HepG2 (cell line): Measurements from ENCODE around the gene ZNF606.
A peak's percentile ranks its signal among the peaks of the same experiment; 100 is the strongest.

ENCODE experiments used
- CAMTA2 ChIP-seq: sonication (generic); formaldehyde crosslinking; IDR thresholded peaks from 2 replicates; pipeline ENCODE4 v1.4.0; 2020; ENCODE audit warnings: mild to moderate bottlenecking, missing genetic modification reagents, borderline replicate concordance
- JARID2 ChIP-seq: sonication (generic); formaldehyde crosslinking; IDR thresholded peaks from 2 replicates; pipeline ENCODE4 v1.8.1; 2023; ENCODE audit warnings: missing genetic modification reagents, inconsistent platforms; ENCODE audit not compliant: insufficient replicate concordance
- PCBP1 ChIP-seq: fragments of 200-400 bp; formaldehyde crosslinking; IDR thresholded peaks from 2 replicates; pipeline ENCODE4 v1.6.1; 2017; ENCODE audit warnings: mild to moderate bottlenecking, low read depth, low read length, borderline replicate concordance
- POLR2A ChIP-seq, 2 experiments: IDR thresholded peaks; 2 replicates each; pipeline ENCODE4 v1.6.1; 2011; ENCODE audit warnings: low read depth in 2 of 2, low read length in 2 of 2, mild to moderate bottlenecking in 1 of 2, moderate library complexity in 1 of 2; ENCODE audit not compliant: insufficient read depth in 1 of 2
- POLR2AphosphoS5 ChIP-seq: IDR thresholded peaks from 2 replicates; pipeline ENCODE4 v1.6.1; 2012; ENCODE audit warnings: low read depth, low read length
- SNRNP70 ChIP-seq: fragments of 200-400 bp; formaldehyde crosslinking; IDR thresholded peaks from 2 replicates; pipeline ENCODE4 v1.6.1; 2017; ENCODE audit warnings: mild to moderate bottlenecking, low read depth, low read length, moderate library complexity
- TF ChIP-seq, protein P1 (sequence below): sonication (generic); formaldehyde crosslinking; IDR thresholded peaks from 2 replicates; pipeline ENCODE4 v1.5.0; 2020; ENCODE audit warnings: mild to moderate bottlenecking, missing genetic modification reagents, moderate library complexity
- TF ChIP-seq, protein P2 (sequence below): sonication (generic); formaldehyde crosslinking; IDR thresholded peaks from 2 replicates; pipeline ENCODE4 v1.4.0; 2020; ENCODE audit warnings: missing genetic modification reagents
- TF ChIP-seq, protein P3 (sequence below): sonication (generic); formaldehyde crosslinking; IDR thresholded peaks from 2 replicates; pipeline ENCODE4 v1.4.0; 2020; ENCODE audit warnings: missing genetic modification reagents, mild to moderate bottlenecking, borderline replicate concordance
- TF ChIP-seq, protein P4 (sequence below): sonication (generic); formaldehyde crosslinking; IDR thresholded peaks from 2 replicates; pipeline ENCODE4 v1.8.0; 2022; ENCODE audit warnings: missing genetic modification reagents, mild to moderate bottlenecking, moderate library complexity, borderline replicate concordance

DNA sequence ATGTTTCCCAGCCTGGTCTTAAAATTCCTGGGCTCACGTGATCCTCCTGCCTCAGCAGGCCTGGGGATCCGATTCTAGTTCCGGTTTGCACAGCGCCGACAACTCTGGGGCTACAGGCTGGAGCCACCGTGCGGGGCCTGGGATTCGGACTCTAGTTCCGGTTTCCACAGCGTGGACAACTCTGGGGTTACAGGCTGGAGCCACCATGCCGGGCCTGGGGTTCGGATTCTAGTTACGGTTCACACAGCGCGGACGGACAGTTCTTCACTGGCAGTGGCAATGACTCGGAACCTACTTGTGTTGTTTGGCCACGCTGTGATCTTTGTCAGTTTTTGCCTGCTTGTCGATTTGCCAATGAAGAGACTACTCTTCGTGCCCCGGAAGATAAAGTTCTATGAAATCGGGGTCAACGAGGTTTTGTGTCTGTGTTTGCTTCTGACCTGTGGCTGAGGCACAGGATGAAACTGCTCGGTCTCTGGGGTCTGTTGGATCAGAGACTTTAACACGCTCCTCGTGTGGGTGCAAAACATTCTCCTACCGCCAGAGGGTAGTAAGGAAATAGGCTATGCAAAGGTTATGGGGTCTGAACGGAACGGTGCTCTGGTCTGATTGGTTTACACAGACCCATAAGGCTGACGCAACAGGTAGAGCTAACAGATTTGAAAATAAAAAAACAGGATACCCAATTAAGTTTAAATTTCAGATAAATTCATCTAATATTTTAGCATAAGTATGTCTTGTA lies 19.1 kb upstream of the ZNF606 start:
- TF ChIP-seq, protein P1, sequence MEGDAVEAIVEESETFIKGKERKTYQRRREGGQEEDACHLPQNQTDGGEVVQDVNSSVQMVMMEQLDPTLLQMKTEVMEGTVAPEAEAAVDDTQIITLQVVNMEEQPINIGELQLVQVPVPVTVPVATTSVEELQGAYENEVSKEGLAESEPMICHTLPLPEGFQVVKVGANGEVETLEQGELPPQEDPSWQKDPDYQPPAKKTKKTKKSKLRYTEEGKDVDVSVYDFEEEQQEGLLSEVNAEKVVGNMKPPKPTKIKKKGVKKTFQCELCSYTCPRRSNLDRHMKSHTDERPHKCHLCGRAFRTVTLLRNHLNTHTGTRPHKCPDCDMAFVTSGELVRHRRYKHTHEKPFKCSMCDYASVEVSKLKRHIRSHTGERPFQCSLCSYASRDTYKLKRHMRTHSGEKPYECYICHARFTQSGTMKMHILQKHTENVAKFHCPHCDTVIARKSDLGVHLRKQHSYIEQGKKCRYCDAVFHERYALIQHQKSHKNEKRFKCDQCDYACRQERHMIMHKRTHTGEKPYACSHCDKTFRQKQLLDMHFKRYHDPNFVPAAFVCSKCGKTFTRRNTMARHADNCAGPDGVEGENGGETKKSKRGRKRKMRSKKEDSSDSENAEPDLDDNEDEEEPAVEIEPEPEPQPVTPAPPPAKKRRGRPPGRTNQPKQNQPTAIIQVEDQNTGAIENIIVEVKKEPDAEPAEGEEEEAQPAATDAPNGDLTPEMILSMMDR (CRISPR knock-in tag), result peak; percentile 75
- TF ChIP-seq JARID2 (CRISPR knock-in tag) (no peak), POLR2AphosphoS5 (no peak), POLR2A (IDR thresholded peaks at IDR 0.05; ENCODE audit: insufficient read depth in 1 of 2, low read depth in 2 of 2, low read length in 2 of 2) (no peak), CAMTA2 (CRISPR knock-in tag) (no peak), PCBP1 (no peak), SNRNP70 (no peak)
- TF ChIP-seq, protein P2, sequence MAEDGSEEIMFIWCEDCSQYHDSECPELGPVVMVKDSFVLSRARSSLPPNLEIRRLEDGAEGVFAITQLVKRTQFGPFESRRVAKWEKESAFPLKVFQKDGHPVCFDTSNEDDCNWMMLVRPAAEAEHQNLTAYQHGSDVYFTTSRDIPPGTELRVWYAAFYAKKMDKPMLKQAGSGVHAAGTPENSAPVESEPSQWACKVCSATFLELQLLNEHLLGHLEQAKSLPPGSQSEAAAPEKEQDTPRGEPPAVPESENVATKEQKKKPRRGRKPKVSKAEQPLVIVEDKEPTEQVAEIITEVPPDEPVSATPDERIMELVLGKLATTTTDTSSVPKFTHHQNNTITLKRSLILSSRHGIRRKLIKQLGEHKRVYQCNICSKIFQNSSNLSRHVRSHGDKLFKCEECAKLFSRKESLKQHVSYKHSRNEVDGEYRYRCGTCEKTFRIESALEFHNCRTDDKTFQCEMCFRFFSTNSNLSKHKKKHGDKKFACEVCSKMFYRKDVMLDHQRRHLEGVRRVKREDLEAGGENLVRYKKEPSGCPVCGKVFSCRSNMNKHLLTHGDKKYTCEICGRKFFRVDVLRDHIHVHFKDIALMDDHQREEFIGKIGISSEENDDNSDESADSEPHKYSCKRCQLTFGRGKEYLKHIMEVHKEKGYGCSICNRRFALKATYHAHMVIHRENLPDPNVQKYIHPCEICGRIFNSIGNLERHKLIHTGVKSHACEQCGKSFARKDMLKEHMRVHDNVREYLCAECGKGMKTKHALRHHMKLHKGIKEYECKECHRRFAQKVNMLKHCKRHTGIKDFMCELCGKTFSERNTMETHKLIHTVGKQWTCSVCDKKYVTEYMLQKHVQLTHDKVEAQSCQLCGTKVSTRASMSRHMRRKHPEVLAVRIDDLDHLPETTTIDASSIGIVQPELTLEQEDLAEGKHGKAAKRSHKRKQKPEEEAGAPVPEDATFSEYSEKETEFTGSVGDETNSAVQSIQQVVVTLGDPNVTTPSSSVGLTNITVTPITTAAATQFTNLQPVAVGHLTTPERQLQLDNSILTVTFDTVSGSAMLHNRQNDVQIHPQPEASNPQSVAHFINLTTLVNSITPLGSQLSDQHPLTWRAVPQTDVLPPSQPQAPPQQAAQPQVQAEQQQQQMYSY (CRISPR knock-in tag), result no peak
- TF ChIP-seq, protein P3, sequence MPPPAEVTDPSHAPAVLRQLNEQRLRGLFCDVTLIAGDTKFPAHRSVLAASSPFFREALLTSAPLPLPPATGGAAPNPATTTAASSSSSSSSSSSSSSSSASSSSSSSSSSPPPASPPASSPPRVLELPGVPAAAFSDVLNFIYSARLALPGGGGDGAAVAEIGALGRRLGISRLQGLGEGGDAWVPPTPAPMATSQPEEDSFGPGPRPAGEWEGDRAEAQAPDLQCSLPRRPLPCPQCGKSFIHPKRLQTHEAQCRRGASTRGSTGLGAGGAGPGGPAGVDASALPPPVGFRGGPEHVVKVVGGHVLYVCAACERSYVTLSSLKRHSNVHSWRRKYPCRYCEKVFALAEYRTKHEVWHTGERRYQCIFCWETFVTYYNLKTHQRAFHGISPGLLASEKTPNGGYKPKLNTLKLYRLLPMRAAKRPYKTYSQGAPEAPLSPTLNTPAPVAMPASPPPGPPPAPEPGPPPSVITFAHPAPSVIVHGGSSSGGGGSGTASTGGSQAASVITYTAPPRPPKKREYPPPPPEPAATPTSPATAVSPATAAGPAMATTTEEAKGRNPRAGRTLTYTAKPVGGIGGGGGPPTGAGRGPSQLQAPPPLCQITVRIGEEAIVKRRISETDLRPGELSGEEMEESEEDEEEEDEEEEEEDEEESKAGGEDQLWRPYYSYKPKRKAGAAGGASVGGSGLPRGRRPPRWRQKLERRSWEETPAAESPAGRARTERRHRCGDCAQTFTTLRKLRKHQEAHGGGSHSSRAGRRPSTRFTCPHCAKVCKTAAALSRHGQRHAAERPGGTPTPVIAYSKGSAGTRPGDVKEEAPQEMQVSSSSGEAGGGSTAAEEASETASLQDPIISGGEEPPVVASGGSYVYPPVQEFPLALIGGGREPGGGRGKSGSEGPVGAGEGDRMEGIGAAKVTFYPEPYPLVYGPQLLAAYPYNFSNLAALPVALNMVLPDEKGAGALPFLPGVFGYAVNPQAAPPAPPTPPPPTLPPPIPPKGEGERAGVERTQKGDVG (CRISPR knock-in tag), result no peak
- TF ChIP-seq, protein P4, sequence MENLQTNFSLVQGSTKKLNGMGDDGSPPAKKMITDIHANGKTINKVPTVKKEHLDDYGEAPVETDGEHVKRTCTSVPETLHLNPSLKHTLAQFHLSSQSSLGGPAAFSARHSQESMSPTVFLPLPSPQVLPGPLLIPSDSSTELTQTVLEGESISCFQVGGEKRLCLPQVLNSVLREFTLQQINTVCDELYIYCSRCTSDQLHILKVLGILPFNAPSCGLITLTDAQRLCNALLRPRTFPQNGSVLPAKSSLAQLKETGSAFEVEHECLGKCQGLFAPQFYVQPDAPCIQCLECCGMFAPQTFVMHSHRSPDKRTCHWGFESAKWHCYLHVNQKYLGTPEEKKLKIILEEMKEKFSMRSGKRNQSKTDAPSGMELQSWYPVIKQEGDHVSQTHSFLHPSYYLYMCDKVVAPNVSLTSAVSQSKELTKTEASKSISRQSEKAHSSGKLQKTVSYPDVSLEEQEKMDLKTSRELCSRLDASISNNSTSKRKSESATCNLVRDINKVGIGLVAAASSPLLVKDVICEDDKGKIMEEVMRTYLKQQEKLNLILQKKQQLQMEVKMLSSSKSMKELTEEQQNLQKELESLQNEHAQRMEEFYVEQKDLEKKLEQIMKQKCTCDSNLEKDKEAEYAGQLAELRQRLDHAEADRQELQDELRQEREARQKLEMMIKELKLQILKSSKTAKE (CRISPR knock-in tag), result no peak
